ENCODE results near the gene TP53BP2. TPM values are rescaled to one million over a fixed set of nuclear protein-coding genes. Genes with fewer than 3 reads are reported as not detected.

TP53BP2 gene
- total and polyA plus RNA-seq, 11 donors, result 4.6 to 44.8 (median 22.3) TPM

- no peak for TF ChIP-seq POLR2A (IDR thresholded peaks at IDR 0.05)
- TF ChIP-seq, protein P1, sequence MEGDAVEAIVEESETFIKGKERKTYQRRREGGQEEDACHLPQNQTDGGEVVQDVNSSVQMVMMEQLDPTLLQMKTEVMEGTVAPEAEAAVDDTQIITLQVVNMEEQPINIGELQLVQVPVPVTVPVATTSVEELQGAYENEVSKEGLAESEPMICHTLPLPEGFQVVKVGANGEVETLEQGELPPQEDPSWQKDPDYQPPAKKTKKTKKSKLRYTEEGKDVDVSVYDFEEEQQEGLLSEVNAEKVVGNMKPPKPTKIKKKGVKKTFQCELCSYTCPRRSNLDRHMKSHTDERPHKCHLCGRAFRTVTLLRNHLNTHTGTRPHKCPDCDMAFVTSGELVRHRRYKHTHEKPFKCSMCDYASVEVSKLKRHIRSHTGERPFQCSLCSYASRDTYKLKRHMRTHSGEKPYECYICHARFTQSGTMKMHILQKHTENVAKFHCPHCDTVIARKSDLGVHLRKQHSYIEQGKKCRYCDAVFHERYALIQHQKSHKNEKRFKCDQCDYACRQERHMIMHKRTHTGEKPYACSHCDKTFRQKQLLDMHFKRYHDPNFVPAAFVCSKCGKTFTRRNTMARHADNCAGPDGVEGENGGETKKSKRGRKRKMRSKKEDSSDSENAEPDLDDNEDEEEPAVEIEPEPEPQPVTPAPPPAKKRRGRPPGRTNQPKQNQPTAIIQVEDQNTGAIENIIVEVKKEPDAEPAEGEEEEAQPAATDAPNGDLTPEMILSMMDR (IDR thresholded peaks at IDR 0.05), result peak; percentile 93 to 99 (median 96)
- WGBS, 4 donors, result 4 to 7% (median 6%) methylated on average over 42 to 61 of the region's 61 CpGs
- peak; percentile 51 to 90 (median 84) for ATAC-seq
Measured at GRCh38 chr1:223748773-223749733, 96.7 kb downstream of the TP53BP2 start.

GRCh38 chr1:223748405-223748772 is 97.4 kb downstream of the TP53BP2 start:
- intact Hi-C loops (cut with DNase I), result loop anchor here in 7 of 10 donors (1.0 to 5.0 kb wide), 6 partner anchors 36 to 51 kb away; partner anchors contain the start of gene CAPN2 (in 7 of the 7)
- TF ChIP-seq, protein P1 (IDR thresholded peaks at IDR 0.05), result no peak
- no peak for TF ChIP-seq POLR2A (IDR thresholded peaks at IDR 0.05)
- Histone ChIP-seq H3K4me3 (peak overlapping the region in 11 of 12 donors; percentile 29 to 71 (median 54)), H3K27me3 (no peaks in the 10 kb centered on the region), H3K4me1 (peaks cover 3 to 37% (median 26%) of the 10 kb centered on the region in 12 donors), H3K27ac (peak overlapping the region in 11 of 12 donors; percentile 45 to 84 (median 70)), H3K9me3 (no peaks in the 10 kb centered on the region), H3K36me3 (peaks cover 4 to 85% (median 74%) of the 10 kb centered on the region in 9 donors)
- DNase-seq, result no peak
- ATAC-seq, result peak in 3 of 4 donors; percentile 63 to 74 (median 69)
- WGBS, 4 donors, result 23 to 34% (median 30%) methylated on average over 12 to 18 of the region's 18 CpGs

More at GRCh38 chr1:223748773-223749733, 96.7 kb downstream of the TP53BP2 start:
- Histone ChIP-seq H3K36me3 (peaks cover 4 to 88% (median 79%) of the 10 kb centered on the region in 9 donors), H3K4me3 (peak overlapping the region in 11 of 12 donors; percentile 29 to 71 (median 54)), H3K27ac (peak overlapping the region in 11 of 12 donors; percentile 45 to 84 (median 70)), H3K27me3 (no peaks in the 10 kb centered on the region), H3K4me1 (peaks cover 3 to 30% (median 20%) of the 10 kb centered on the region in 12 donors), H3K9me3 (no peaks in the 10 kb centered on the region)
- peak; percentile 60 to 86 (median 69) for DNase-seq
- intact Hi-C loops (cut with DNase I), result loop anchor here (1.0 to 5.0 kb wide), 8 partner anchors 36 to 52 kb away; partner anchors contain the start of gene CAPN2 (in 9 of the 10)

DNA sequence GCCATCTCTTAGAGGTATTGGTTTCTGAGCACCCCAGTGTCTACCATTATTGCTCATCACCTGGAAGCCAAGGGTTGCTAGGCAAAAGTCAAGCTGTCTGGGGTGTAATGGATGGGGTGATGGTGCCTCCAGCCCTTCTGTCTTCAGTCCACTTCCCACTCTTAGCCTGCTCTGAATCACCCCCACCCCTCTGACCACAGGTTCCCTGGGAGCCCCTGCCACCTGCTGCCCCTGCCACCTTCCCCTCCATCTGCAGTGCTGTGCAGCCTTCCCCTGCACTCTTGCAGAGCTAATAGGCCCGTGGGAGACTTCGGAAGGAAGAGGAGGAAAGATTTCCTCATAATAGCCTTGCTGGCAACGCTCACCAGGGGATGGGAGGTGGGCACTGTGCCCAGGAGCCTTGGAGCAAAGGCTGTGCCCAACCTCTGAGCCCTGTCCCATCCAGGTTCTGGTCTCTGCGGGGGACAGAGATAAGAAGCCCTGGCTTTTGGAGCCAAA is 97.9 kb downstream of the TP53BP2 start:
- WGBS, 4 donors, result 6 to 12% (median 8%) methylated on average over 4 of the region's 4 CpGs
- intact Hi-C loops (cut with DNase I), result loop anchor here in 7 of 10 donors (1.0 to 5.0 kb wide), 6 partner anchors 35 to 51 kb away; partner anchors contain the start of gene CAPN2 (in 7 of the 7)
- H3K36me3 ChIP-seq, result peaks cover 1 to 84% (median 69%) of the 10 kb centered on the region in 9 donors
- H3K4me1 ChIP-seq, result peaks cover 3 to 42% (median 27%) of the 10 kb centered on the region in 12 donors
- DNase-seq (peak in 1 of 5 donors; percentile 45), ATAC-seq (peak in 3 of 4 donors; percentile 11 to 25 (median 19))
- no peak for TF ChIP-seq POLR2A (IDR thresholded peaks at IDR 0.05)
- H3K9me3 ChIP-seq, result no peaks in the 10 kb centered on the region
- H3K27me3 ChIP-seq, result no peaks in the 10 kb centered on the region
- peak overlapping the region in 11 of 12 donors; percentile 45 to 84 (median 70) for H3K27ac ChIP-seq
- H3K4me3 ChIP-seq, result peak overlapping the region in 3 of 12 donors; percentile 55 to 71 (median 61)

DNA sequence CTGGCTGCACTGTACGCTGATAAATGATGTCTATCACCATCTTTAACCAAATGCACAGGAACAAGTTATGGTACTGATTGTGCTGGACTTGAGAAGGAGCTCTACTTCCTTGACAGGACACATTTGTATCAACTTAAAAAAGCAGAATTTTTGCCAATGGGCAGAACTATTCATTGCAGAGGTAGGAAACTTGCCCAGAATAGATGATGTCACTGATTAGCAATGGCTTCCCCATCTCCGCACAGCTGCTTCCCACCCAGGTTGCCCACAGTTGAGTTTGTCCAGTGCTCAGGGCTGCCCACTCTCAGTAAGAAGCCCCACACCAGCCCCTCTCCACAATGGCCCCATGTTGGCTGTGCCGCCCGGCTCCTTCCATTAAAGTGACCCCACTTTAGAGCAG is 100.0 kb downstream of the TP53BP2 start:
- 90 to 100% (median 92%) methylated on average over 3 to 4 of the region's 4 CpGs for WGBS, 4 donors
- Histone ChIP-seq H3K9me3 (no peaks in the 10 kb centered on the region), H3K36me3 (peaks cover 0 to 67% (median 48%) of the 10 kb centered on the region in 9 donors), H3K27ac (no peak overlapping the region), H3K27me3 (no peaks in the 10 kb centered on the region), H3K4me1 (peaks cover 3 to 61% (median 38%) of the 10 kb centered on the region in 12 donors), H3K4me3 (no peak overlapping the region)
- ATAC-seq (no peak), DNase-seq (no peak)
- no peak for TF ChIP-seq POLR2A (IDR thresholded peaks at IDR 0.05)
- TF ChIP-seq, protein P1 (IDR thresholded peaks at IDR 0.05), result no peak
- intact Hi-C loops (cut with DNase I), result loop anchor here in 2 of 10 donors (5.0 kb wide), 2 partner anchors 33 to 48 kb away; partner anchors contain the start of gene CAPN2 (in 2 of the 2)
